Suprapubic skin (tissue), 4 donors: Measurements from ENCODE around the gene CEL. TPM values are rescaled to one million over a fixed set of nuclear protein-coding genes. Genes with fewer than 3 reads are reported as not detected.

ENCODE experiments used
- DNase-seq, 2 donors: peaks; one replicate each; pipeline ENCODE4 v3.0.0-alpha.2; 2019; ENCODE audit warnings: low spot score in 2 of 2
- H3K27ac ChIP-seq: fragments of 200-600 bp; sonication (generic); one replicate; pipeline ENCODE4 v1.5.1; 2019
- H3K27me3 ChIP-seq: fragments of 200-600 bp; sonication (generic); one replicate; pipeline ENCODE4 v1.5.1; 2019
- H3K36me3 ChIP-seq: fragments of 200-600 bp; sonication (generic); one replicate; pipeline ENCODE4 v1.5.1; 2019
- H3K4me1 ChIP-seq: fragments of 200-600 bp; sonication (generic); one replicate; pipeline ENCODE4 v1.5.1; 2019
- H3K4me3 ChIP-seq: fragments of 200-600 bp; sonication (generic); one replicate; pipeline ENCODE4 v1.5.1; 2019; ENCODE audit warnings: mild to moderate bottlenecking
- H3K9me3 ChIP-seq: fragments of 200-600 bp; sonication (generic); one replicate; pipeline ENCODE4 v1.5.1; 2019
- EP300 ChIP-seq: sonication (generic); formaldehyde crosslinking; IDR thresholded peaks from one replicate; pipeline ENCODE4 v1.6.1; 2017; ENCODE audit warnings: antibody characterized with exemption
- POLR2A ChIP-seq, 2 donors: fragments of 450-650 bp; IDR thresholded peaks; one replicate each; pipeline ENCODE4 v1.6.1; 2017; ENCODE audit warnings: antibody characterized with exemption in 2 of 2, mild to moderate bottlenecking in 2 of 2, moderate library complexity in 2 of 2
- POLR2AphosphoS5 ChIP-seq, 3 donors: sonication (generic); formaldehyde crosslinking; IDR thresholded peaks; one replicate each; pipeline ENCODE4 v1.6.1; 2017; ENCODE audit warnings: antibody characterized with exemption in 3 of 3
- WGBS: methylation state at CpG from one replicate; pipeline ENCODE4 v1.1.5; 2018; 5-methylcytosine and 5-hydroxymethylcytosine counted together
- total RNA-seq, 4 donors: library from RNA; depleted of rRNA; stranded (reverse); fragments of >200 nt; gene quantifications; one replicate each; pipeline ENCODE4 v1.1.0, GENCODE V29; 2016
- TF ChIP-seq, protein P1 (sequence below), 2 donors: fragments of 200-600 bp in 1 of 2; fragments of 450-650 bp in 1 of 2; sonication (generic) in 1 of 2; IDR thresholded peaks; one replicate each; pipeline ENCODE4 v1.5.1; 2016 to 2019; ENCODE audit warnings: antibody characterized with exemption in 2 of 2, mild to moderate bottlenecking in 1 of 2, moderate library complexity in 1 of 2

The CEL gene
- total RNA-seq, 4 donors from 2014 or later = 5.2 to 10.7 (median 5.9) TPM

DNA sequence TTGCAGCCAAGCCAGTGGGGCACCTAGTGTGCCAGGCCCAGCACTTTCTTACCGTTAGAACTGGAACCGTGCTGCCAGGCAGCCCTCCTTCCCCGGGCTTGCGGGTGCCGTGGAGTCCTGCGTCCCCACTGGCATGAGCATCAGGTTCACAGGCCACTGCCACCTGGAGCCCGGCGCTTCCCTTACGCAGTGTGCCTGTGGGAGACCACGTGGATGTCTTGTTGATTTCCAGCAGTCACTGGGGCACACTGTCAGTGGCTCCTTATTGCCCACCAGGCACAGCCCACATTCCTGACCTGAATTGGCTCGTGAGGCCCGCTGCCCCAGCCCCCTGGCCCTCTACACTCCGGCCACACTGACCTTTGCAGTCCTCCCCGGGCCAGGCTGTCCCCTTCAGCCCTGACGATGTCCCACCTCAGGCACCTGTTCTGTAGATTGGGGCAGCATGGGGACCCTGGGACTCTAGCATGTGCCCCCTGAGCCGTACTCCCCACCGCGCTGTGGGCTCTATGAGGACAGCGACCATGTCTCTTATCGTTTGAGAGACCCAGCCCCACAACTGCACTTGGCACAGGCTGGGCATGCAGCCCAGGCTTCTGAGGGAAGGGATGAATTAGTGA, 10.4 kb upstream of the CEL start:
- Histone ChIP-seq H3K36me3 (peaks cover 89% of the 10 kb centered on the region), H3K27me3 (no peaks in the 10 kb centered on the region), H3K27ac (no peak overlapping the region), H3K9me3 (no peaks in the 10 kb centered on the region), H3K4me3 (no peak overlapping the region), H3K4me1 (peaks cover 8% of the 10 kb centered on the region)
- WGBS = 92% methylated on average over 13 of the region's 20 CpGs
- no peak for TF ChIP-seq POLR2A (IDR thresholded peaks at IDR 0.05)
- TF ChIP-seq POLR2AphosphoS5 (IDR thresholded peaks at IDR 0.05) = no peak
- TF ChIP-seq, protein P1, sequence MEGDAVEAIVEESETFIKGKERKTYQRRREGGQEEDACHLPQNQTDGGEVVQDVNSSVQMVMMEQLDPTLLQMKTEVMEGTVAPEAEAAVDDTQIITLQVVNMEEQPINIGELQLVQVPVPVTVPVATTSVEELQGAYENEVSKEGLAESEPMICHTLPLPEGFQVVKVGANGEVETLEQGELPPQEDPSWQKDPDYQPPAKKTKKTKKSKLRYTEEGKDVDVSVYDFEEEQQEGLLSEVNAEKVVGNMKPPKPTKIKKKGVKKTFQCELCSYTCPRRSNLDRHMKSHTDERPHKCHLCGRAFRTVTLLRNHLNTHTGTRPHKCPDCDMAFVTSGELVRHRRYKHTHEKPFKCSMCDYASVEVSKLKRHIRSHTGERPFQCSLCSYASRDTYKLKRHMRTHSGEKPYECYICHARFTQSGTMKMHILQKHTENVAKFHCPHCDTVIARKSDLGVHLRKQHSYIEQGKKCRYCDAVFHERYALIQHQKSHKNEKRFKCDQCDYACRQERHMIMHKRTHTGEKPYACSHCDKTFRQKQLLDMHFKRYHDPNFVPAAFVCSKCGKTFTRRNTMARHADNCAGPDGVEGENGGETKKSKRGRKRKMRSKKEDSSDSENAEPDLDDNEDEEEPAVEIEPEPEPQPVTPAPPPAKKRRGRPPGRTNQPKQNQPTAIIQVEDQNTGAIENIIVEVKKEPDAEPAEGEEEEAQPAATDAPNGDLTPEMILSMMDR (IDR thresholded peaks at IDR 0.05) = no peak
- no peak for TF ChIP-seq EP300
- no peak for DNase-seq

DNA sequence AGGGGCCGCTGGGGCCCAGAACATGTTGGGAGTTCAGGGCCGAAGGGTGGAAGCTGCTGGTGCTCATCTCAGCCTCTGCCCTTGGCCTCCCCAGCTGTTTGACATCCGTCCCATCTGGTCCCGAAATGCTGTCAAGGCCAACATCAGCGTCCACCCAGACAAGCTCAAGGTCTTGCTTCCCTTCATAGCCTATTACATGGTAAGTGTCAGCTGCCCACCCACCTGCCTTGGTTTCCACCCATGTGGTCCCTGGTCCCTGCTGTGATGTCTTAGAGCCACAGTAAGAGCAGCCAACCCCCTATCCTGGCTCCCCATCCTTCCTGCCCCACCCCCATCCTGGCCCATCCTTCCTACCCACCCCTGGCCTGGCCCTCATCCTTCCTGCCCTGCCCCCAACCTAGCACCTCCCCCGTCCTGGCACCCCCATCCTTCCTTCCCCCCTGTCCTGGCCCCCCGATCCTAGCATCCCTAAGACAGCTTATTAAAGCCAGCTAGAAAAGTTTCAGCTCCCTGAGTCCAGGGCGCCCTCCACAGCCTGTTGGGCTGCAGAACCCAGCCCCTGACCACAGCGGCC, 9.7 kb upstream of the CEL start:
- Histone ChIP-seq H3K36me3 (peaks cover 89% of the 10 kb centered on the region), H3K27me3 (no peaks in the 10 kb centered on the region), H3K4me1 (peaks cover 12% of the 10 kb centered on the region), H3K9me3 (no peaks in the 10 kb centered on the region), H3K27ac (no peak overlapping the region), H3K4me3 (no peak overlapping the region)
- TF ChIP-seq, protein P1 (IDR thresholded peaks at IDR 0.05) = no peak
- TF ChIP-seq POLR2AphosphoS5 (IDR thresholded peaks at IDR 0.05) (no peak), EP300 (no peak), POLR2A (IDR thresholded peaks at IDR 0.05) (no peak)
- WGBS = 91% methylated on average over 8 of the region's 9 CpGs
- peak in 1 of 2 donors; percentile 48 for DNase-seq

DNA sequence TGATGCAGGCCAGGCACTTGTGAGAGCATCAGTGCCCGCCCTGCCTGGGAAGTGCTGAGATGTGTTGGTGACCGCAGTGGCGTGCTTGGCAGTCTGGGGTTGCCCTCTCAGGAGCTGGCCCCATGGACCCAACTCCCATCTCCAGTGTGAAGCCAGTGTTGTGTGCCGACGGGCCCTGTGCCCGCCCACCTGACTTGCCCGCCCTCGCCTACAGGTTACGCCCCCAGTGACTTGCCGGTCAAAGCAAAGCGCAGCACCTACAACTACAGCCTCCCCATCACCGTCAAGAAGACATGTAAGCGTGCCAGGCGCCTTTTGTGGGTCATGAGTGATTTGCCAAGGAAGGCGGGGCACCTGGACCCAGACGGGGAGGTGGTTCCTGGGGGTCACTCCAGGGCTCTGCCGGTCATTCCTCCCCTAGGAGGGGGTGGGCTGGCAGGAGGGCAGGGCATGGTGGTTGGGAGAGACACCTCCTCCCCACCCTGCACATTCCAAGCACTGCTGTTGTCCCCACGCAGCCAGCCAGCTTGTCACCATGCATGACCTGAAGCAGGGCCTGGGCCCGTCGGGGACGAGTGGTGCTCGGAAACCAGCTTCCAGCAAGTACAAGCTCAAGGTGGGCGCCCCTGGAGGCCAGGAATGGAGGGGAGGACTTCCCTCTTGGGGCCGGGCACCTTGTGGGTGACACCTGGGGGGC, 7.4 kb upstream of the CEL start:
- TF ChIP-seq POLR2AphosphoS5 (IDR thresholded peaks at IDR 0.05) (no peak), EP300 (no peak), POLR2A (IDR thresholded peaks at IDR 0.05) (no peak)
- TF ChIP-seq, protein P1 (IDR thresholded peaks at IDR 0.05) = no peak
- H3K36me3 ChIP-seq = peaks cover 88% of the 10 kb centered on the region
- peak in 1 of 2 donors; percentile 63 for DNase-seq
- no peak overlapping the region for H3K27ac ChIP-seq
- H3K4me1 ChIP-seq = peaks cover 22% of the 10 kb centered on the region
- no peaks in the 10 kb centered on the region for H3K9me3 ChIP-seq
- no peak overlapping the region for H3K4me3 ChIP-seq
- WGBS = 85% methylated on average over 14 of the region's 24 CpGs
- H3K27me3 ChIP-seq = no peaks in the 10 kb centered on the region

DNA sequence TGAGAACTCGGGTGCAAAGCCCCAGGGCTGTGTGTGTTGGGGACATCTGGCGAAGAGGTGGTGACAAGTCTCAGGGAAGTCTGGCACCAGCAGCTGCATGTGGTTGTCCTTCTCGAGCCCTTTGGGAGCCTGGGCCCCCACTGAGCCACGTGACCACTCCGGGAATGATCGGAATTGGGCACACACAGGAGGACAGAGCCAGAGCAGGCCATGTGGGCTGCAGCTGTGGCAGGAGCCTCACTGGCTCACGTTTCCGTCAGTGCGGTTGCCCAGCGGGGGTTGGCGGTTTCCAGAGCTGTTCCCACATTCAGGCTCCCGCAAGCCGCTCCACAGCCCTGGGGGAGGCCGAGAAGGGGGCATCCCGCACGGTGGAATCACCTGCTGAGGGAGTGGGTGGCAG, 6.8 kb upstream of the CEL start:
- Histone ChIP-seq H3K4me1 (peaks cover 28% of the 10 kb centered on the region), H3K36me3 (peaks cover 82% of the 10 kb centered on the region), H3K27ac (peak overlapping the region; percentile 49), H3K4me3 (no peak overlapping the region), H3K27me3 (no peaks in the 10 kb centered on the region), H3K9me3 (no peaks in the 10 kb centered on the region)
- no peak for TF ChIP-seq POLR2A (IDR thresholded peaks at IDR 0.05)
- TF ChIP-seq, protein P1 (IDR thresholded peaks at IDR 0.05) = no peak
- no peak for TF ChIP-seq POLR2AphosphoS5 (IDR thresholded peaks at IDR 0.05)
- no peak for TF ChIP-seq EP300
- DNase-seq = peak in 1 of 2 donors; percentile 62
- 53% methylated on average over 6 of the region's 16 CpGs for WGBS

DNA sequence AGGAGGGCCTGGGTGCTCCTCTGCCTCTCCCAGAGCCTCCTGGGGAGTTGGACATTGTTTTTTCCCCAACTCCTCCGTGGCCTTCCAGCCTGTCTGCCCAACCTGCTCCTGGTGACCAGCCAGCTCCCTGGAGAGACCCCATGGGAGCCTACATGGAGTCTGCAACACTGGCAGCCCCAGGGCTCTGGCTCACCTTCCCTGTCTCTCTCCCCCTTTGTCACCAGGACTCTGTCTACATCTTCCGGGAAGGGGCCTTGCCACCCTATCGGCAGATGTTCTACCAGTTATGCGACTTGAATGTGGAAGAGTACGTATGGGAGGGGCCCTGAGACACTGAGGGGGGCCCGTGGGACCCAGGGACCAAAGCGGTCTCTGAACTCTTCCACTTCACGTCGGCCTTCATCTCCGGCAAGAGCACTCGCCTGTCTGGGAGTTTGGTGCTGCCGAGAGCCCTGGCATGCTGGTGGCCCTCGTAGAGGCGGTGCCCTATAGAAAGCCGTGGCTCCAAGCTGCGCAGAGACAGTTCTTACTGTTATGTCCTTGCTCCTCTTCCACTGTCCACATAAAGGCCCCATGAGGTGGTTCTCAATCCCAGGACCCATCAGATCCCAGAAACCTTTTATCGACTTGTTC, 5.9 kb upstream of the CEL start:
- WGBS = 90% methylated on average over 15 of the region's 17 CpGs
- peaks cover 35% of the 10 kb centered on the region for H3K4me1 ChIP-seq
- H3K27me3 ChIP-seq = no peaks in the 10 kb centered on the region
- peak overlapping the region; percentile 49 for H3K27ac ChIP-seq
- peaks cover 73% of the 10 kb centered on the region for H3K36me3 ChIP-seq
- H3K4me3 ChIP-seq = no peak overlapping the region
- no peaks in the 10 kb centered on the region for H3K9me3 ChIP-seq
- peak in 1 of 2 donors; percentile 25 for DNase-seq
- TF ChIP-seq EP300 = no peak
- TF ChIP-seq POLR2A (IDR thresholded peaks at IDR 0.05) = no peak
- no peak for TF ChIP-seq POLR2AphosphoS5 (IDR thresholded peaks at IDR 0.05)
- TF ChIP-seq, protein P1 (IDR thresholded peaks at IDR 0.05) = no peak
